GM12878 (cell line): Measurements from ENCODE around the gene CIB2.

Source experiments
- MYC ChIP-seq: IDR thresholded peaks from 2 replicates; pipeline ENCODE4 v1.6.1; 2011; ENCODE audit warnings: mild to moderate bottlenecking, low read length, moderate library complexity, inconsistent platforms; ENCODE audit not compliant: insufficient read depth, insufficient replicate concordance, insufficient read length, severe bottlenecking
- NFYB ChIP-seq: IDR thresholded peaks from 2 replicates; pipeline ENCODE4 v1.6.1; 2011; ENCODE audit warnings: low read depth, mild to moderate bottlenecking, low read length, improper control_type of control experiment, moderate library complexity; ENCODE audit not compliant: insufficient read depth
- POLR2A ChIP-seq: IDR thresholded peaks from 2 replicates; pipeline ENCODE4 v1.6.1; 2011; ENCODE audit warnings: low read depth, mild to moderate bottlenecking, low read length
- POLR2AphosphoS5 ChIP-seq: IDR thresholded peaks from 2 replicates; pipeline ENCODE4 v1.6.1; 2011; ENCODE audit warnings: mild to moderate bottlenecking, low read length, inconsistent platforms
- TF ChIP-seq, protein P1 (sequence below), 3 experiments: IDR thresholded peaks in 2 of 3; conservative IDR thresholded peaks in 1 of 3; 2 replicates each; pipeline ENCODE4 v1.5.1; 2011; ENCODE audit warnings: low read depth in 3 of 3, low read length in 3 of 3, mild to moderate bottlenecking in 3 of 3, control low read depth in 2 of 3, moderate library complexity in 2 of 3, inconsistent platforms in 1 of 3, mixed read lengths in 1 of 3; ENCODE audit not compliant: control insufficient read depth in 2 of 3, insufficient read depth in 1 of 3; ENCODE audit errors: extremely low read depth in 1 of 3
- TF ChIP-seq, protein P2 (sequence below): IDR thresholded peaks from 2 replicates; pipeline ENCODE4 v1.6.1; 2011; ENCODE audit warnings: mild to moderate bottlenecking, low read depth, low read length, moderate library complexity; ENCODE audit not compliant: insufficient replicate concordance
- TF ChIP-seq, protein P3 (sequence below): fragments of 450-650 bp; IDR thresholded peaks from 2 replicates; pipeline ENCODE4 v1.6.1; 2018; ENCODE audit warnings: borderline replicate concordance, mild to moderate bottlenecking; ENCODE audit not compliant: partially characterized antibody
- TF ChIP-seq, protein P4 (sequence below): IDR thresholded peaks from 2 replicates; pipeline ENCODE4 v1.6.1; 2011; ENCODE audit warnings: borderline replicate concordance, low read depth, mild to moderate bottlenecking, moderate library complexity, mixed read lengths, low read length; ENCODE audit not compliant: insufficient read depth; ENCODE audit errors: extremely low read length

DNA sequence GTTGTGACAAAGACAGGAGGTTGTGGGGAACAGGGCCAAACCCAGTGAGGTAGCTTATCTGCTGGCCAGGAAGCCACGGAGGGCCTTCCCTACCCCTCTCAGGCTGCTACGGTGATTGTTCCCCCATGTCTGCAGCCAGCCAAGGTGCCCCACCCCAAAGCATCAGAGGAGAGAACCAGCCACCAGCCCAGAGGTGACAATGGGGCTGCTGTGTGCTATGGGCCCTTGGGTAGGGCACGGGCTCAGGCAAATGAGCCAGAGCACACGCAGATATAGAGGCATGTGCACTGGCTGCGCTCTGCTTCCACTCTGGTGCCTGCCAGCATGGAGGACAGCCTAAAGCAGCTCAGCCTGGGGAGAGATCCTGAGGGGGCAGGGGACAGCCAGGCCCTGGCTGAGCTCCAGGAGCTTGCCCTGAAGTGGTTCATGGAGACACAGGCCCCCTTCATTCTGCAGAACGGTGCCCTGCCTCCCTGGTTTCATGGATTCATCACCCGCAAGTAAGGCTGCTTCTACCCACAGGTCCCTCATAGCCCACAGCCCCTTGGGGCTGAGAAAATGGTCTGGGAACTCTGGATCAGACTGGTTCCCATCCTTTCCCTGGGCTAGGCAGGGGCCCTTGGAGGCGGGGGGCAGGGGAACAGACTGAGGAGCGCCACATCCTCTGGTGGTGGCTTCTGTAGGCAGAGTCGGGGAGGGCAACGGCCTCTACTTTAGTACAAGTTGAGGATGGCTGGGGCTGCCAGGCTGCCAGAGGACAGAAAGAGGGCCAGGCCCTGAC lies 38.8 kb downstream of the CIB2 start, which contains the start of gene SH2D7:
- no peak for TF ChIP-seq POLR2AphosphoS5
- TF ChIP-seq, protein P1, sequence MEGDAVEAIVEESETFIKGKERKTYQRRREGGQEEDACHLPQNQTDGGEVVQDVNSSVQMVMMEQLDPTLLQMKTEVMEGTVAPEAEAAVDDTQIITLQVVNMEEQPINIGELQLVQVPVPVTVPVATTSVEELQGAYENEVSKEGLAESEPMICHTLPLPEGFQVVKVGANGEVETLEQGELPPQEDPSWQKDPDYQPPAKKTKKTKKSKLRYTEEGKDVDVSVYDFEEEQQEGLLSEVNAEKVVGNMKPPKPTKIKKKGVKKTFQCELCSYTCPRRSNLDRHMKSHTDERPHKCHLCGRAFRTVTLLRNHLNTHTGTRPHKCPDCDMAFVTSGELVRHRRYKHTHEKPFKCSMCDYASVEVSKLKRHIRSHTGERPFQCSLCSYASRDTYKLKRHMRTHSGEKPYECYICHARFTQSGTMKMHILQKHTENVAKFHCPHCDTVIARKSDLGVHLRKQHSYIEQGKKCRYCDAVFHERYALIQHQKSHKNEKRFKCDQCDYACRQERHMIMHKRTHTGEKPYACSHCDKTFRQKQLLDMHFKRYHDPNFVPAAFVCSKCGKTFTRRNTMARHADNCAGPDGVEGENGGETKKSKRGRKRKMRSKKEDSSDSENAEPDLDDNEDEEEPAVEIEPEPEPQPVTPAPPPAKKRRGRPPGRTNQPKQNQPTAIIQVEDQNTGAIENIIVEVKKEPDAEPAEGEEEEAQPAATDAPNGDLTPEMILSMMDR (IDR thresholded peaks at IDR 0.05 in 2 of 3, conservative IDR thresholded peaks at IDR 0.05 in 1 of 3; ENCODE audit: control insufficient read depth in 2 of 3, extremely low read depth in 1 of 3, insufficient read depth in 1 of 3, low read depth in 3 of 3, low read length in 3 of 3), result no peak
- no peak for TF ChIP-seq NFYB
- TF ChIP-seq, protein P2, sequence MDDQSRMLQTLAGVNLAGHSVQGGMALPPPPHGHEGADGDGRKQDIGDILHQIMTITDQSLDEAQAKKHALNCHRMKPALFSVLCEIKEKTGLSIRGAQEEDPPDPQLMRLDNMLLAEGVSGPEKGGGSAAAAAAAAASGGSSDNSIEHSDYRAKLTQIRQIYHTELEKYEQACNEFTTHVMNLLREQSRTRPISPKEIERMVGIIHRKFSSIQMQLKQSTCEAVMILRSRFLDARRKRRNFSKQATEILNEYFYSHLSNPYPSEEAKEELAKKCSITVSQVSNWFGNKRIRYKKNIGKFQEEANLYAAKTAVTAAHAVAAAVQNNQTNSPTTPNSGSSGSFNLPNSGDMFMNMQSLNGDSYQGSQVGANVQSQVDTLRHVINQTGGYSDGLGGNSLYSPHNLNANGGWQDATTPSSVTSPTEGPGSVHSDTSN, result no peak
- no peak for TF ChIP-seq POLR2A
- TF ChIP-seq, protein P3, sequence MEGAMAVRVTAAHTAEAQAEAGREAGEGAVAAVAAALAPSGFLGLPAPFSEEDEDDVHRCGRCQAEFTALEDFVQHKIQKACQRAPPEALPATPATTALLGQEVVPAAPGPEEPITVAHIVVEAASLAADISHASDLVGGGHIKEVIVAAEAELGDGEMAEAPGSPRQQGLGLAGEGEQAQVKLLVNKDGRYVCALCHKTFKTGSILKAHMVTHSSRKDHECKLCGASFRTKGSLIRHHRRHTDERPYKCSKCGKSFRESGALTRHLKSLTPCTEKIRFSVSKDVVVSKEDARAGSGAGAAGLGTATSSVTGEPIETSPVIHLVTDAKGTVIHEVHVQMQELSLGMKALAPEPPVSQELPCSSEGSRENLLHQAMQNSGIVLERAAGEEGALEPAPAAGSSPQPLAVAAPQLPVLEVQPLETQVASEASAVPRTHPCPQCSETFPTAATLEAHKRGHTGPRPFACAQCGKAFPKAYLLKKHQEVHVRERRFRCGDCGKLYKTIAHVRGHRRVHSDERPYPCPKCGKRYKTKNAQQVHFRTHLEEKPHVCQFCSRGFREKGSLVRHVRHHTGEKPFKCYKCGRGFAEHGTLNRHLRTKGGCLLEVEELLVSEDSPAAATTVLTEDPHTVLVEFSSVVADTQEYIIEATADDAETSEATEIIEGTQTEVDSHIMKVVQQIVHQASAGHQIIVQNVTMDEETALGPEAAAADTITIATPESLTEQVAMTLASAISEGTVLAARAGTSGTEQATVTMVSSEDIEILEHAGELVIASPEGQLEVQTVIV, result no peak
- TF ChIP-seq, protein P4, sequence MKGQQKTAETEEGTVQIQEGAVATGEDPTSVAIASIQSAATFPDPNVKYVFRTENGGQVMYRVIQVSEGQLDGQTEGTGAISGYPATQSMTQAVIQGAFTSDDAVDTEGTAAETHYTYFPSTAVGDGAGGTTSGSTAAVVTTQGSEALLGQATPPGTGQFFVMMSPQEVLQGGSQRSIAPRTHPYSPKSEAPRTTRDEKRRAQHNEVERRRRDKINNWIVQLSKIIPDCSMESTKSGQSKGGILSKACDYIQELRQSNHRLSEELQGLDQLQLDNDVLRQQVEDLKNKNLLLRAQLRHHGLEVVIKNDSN, result no peak
- no peak for TF ChIP-seq MYC
